HepG2 (cell line): ENCODE measurements around the gene FAM13B. TPM values are rescaled to one million over a fixed set of nuclear protein-coding genes. Genes with fewer than 3 reads are reported as not detected.

Experiments
- ATAC-seq: fragments of 200-7000 bp; cut with Tn5 transposase; 3 replicates; pipeline ENCODE4 v1.9.1; 2020; ENCODE audit warnings: mild to moderate bottlenecking, moderate library complexity
- BruUV-seq: library from RNA; stranded (reverse); fragments of 400-500 nt; replicated peaks from 2 replicates; lab custom pipeline; 2021; lab: Mats Ljungman, UMichigan
- CTCF ChIA-PET: fragments of 300-600 bp; formaldehyde crosslinking; extraction: SDS; loops from one replicate; lab custom pipeline; 2021; ENCODE audit warnings: low total read pairs, inconsistent platforms, low intra/inter-chr PET ratio; lab: Yijun Ruan, JAX
- POLR2A ChIA-PET: fragments of 350-600 bp; sonication (Branson Sonifier 250); formaldehyde crosslinking; loops from one replicate; lab custom pipeline; 2020; ENCODE audit warnings: antibody characterized with exemption, inconsistent platforms; lab: Yijun Ruan, JAX
- DNase-seq: peaks from one replicate; pipeline ENCODE4 v3.0.0-alpha.2; 2015; ENCODE audit warnings: low spot score
- FAIRE-seq: peaks from 3 replicates; lab custom pipeline; 2011; peaks lifted over from hg19 to GRCh38; lab: Jason Lieb, UNC
- H2AFZ ChIP-seq: one replicate; pipeline ENCODE4 v1.6.1; 2011; ENCODE audit warnings: low read length, inconsistent platforms
- H3K27ac ChIP-seq: fragments of 300-600 bp; 3 replicates; pipeline ENCODE4 v1.8.0; 2011; ENCODE audit warnings: mixed run types, mild to moderate bottlenecking, mixed read lengths, low read length, inconsistent platforms; ENCODE audit not compliant: insufficient read depth; ENCODE audit errors: extremely low read length
- H3K27me3 ChIP-seq, 2 experiments: fragments of 200-600 bp in 1 of 2; 2 replicates in 1 of 2; 3 replicates in 1 of 2; pipeline versions ENCODE4 v1.6.0 to v1.8.0; 2011; ENCODE audit warnings: low read length in 2 of 2, mild to moderate bottlenecking in 2 of 2, moderate library complexity in 2 of 2, inconsistent platforms in 1 of 2; ENCODE audit not compliant: insufficient read depth in 2 of 2, control insufficient read depth in 1 of 2
- H3K36me3 ChIP-seq, 2 experiments: fragments of 200-600 bp in 1 of 2; replicated peaks in 1 of 2; 2 replicates in 1 of 2; 3 replicates in 1 of 2; pipeline versions ENCODE4 v1.5.1 to v1.8.0; 2011; ENCODE audit warnings: low read length in 2 of 2, inconsistent platforms in 1 of 2; ENCODE audit not compliant: insufficient read depth in 2 of 2, control insufficient read depth in 1 of 2
- H3K4me1 ChIP-seq: 2 replicates; pipeline ENCODE4 v1.5.1; 2012; ENCODE audit warnings: low read length, inconsistent platforms; ENCODE audit not compliant: insufficient read depth
- H3K4me2 ChIP-seq: 2 replicates; pipeline ENCODE4 v1.6.0; 2011; ENCODE audit warnings: low read depth, low read length, inconsistent platforms
- H3K4me3 ChIP-seq, 3 experiments: fragments of 200-600 bp in 1 of 3; sonication (generic), shearing (Covaris generic) in 1 of 3; replicated peaks in 1 of 3; 2 replicates each; pipeline ENCODE4 v1.5.1; 2011 to 2016; ENCODE audit warnings: low read length in 3 of 3, inconsistent platforms in 2 of 3, low read depth in 2 of 3, mild to moderate bottlenecking in 2 of 3, control low read depth in 1 of 3, mixed read lengths in 1 of 3; ENCODE audit not compliant: insufficient read depth in 1 of 3
- H3K79me2 ChIP-seq: one replicate; pipeline ENCODE4 v1.6.1; 2011; ENCODE audit warnings: low read length, inconsistent platforms; ENCODE audit not compliant: insufficient read depth
- H3K9ac ChIP-seq: 2 replicates; pipeline ENCODE4 v1.6.0; 2011; ENCODE audit warnings: mild to moderate bottlenecking, low read depth, low read length, inconsistent platforms; ENCODE audit not compliant: insufficient read depth
- H3K9me3 ChIP-seq: 2 replicates; pipeline ENCODE4 v1.5.1; 2012; ENCODE audit warnings: mild to moderate bottlenecking, low read length
- H4K20me1 ChIP-seq: 2 replicates; pipeline ENCODE4 v1.6.0; 2011; ENCODE audit warnings: inconsistent platforms, mild to moderate bottlenecking, low read length, moderate library complexity; ENCODE audit not compliant: insufficient read depth
- CSRNP2 ChIP-seq: sonication (generic); formaldehyde crosslinking; conservative IDR thresholded peaks from 2 replicates; pipeline ENCODE4 v1.8.0; 2022; ENCODE audit warnings: low read depth, missing genetic modification reagents
- DPF2 ChIP-seq: sonication (generic); formaldehyde crosslinking; IDR thresholded peaks from 2 replicates; pipeline ENCODE4 v1.4.0; 2020; ENCODE audit warnings: mild to moderate bottlenecking, low read depth, missing genetic modification reagents, borderline replicate concordance
- ISX ChIP-seq: sonication (generic); formaldehyde crosslinking; conservative IDR thresholded peaks from 2 replicates; pipeline ENCODE4 v1.5.0; 2020; ENCODE audit warnings: missing genetic modification reagents
- SIX4 ChIP-seq: sonication (generic); formaldehyde crosslinking; IDR thresholded peaks from 2 replicates; pipeline ENCODE4 v1.4.0; 2020; ENCODE audit warnings: missing genetic modification reagents
- ZNF629 ChIP-seq: sonication (generic); formaldehyde crosslinking; conservative IDR thresholded peaks from 2 replicates; pipeline ENCODE4 v1.5.0; 2020; ENCODE audit warnings: missing genetic modification reagents
- WGBS: methylation state at CpG from one replicate; pipeline ENCODE4 v1.1.6; 2017; ENCODE audit warnings: low lambda C conversion rate; 5-methylcytosine and 5-hydroxymethylcytosine counted together
- in situ Hi-C: cut with HindIII; loops from 2 replicates; pipeline ENCODE4 v1.10.0; 2017; ENCODE audit warnings: low pct_unique_long_range_greater_than_20kb; ENCODE audit not compliant: extremely low pct_ligation_motif_present
- intact Hi-C: fragments of 100-400 bp; cut with micrococcal nuclease; formaldehyde crosslinking; loops from one replicate; pipeline ENCODE4 v1.10.0; 2022; ENCODE audit not compliant: unreplicated experiment
- polyA plus RNA-seq, 8 experiments: library from polyadenylated mRNA; depleted of rRNA in 3 of 8; stranded (reverse) in 7 of 8; unstranded in 1 of 8; fragments of >200 nt; fragmentation: Illumina TruSeq in 4 of 8; extraction: Trizol in 4 of 8; gene quantifications; 2 replicates each; pipeline versions ENCODE4 v1.2.1 to v1.2.3, GENCODE V29; 2011 to 2016; ENCODE audit warnings: low read depth in 4 of 8, missing spikeins in 1 of 8, mixed read lengths in 1 of 8; ENCODE audit not compliant: insufficient read depth in 1 of 8
- total RNA-seq, 5 experiments: library from RNA; depleted of rRNA; stranded (reverse); fragments of >200 nt; fragmentation: Illumina TruSeq; extraction: Trizol; gene quantifications; 2 replicates each; pipeline ENCODE4 v1.2.3, GENCODE V29; 2016; ENCODE audit warnings: low read depth in 1 of 5
- TF ChIP-seq, protein P1 (sequence below): sonication (generic); formaldehyde crosslinking; IDR thresholded peaks from 2 replicates; pipeline ENCODE4 v1.4.0; 2020; ENCODE audit warnings: missing genetic modification reagents, borderline replicate concordance

Gene FAM13B
- total and polyA plus RNA-seq, 2 of the 13 experiments (the other 11 are each of a cell fraction or from before 2014, with no cell fraction given) = 6.9 to 11.5 TPM

- in situ Hi-C loops (no loop called here), intact Hi-C loops (no loop called here)
- WGBS = 85% methylated on average over 56 of the region's 59 CpGs
- Histone ChIP-seq H2AFZ (no peak within 1 kb of the TSS), H3K4me3 (no peak within 1 kb of the TSS), H3K4me2 (peak within 1 kb of the TSS; percentile 43), H3K4me1 (peaks cover 21% of the 10 kb centered on the region), H3K9me3 (no peaks in the 10 kb centered on the region), H4K20me1 (no peaks in the 10 kb centered on the region), H3K9ac (no peak within 1 kb of the TSS), H3K79me2 (no peaks in the 10 kb centered on the region), H3K27ac (no peak within 1 kb of the TSS), H3K27me3 (0 out of 5 replicates have a peak, but pooled peaks cover 0 to 3% of the 10 kb centered on the region in 2 experiments), H3K36me3 (no peaks in the 10 kb centered on the region)
- BruUV-seq = no TSS peak
- ChIA-PET CTCF (no interaction called here), POLR2A (no interaction called here)
- DNase-seq = no peak
- no peak for FAIRE-seq
- TF ChIP-seq CSRNP2 (no peak), SIX4 (CRISPR knock-in tag) (no peak), ISX (no peak), DPF2 (no peak), ZNF629 (peak; percentile 69)
- TF ChIP-seq, protein P1, sequence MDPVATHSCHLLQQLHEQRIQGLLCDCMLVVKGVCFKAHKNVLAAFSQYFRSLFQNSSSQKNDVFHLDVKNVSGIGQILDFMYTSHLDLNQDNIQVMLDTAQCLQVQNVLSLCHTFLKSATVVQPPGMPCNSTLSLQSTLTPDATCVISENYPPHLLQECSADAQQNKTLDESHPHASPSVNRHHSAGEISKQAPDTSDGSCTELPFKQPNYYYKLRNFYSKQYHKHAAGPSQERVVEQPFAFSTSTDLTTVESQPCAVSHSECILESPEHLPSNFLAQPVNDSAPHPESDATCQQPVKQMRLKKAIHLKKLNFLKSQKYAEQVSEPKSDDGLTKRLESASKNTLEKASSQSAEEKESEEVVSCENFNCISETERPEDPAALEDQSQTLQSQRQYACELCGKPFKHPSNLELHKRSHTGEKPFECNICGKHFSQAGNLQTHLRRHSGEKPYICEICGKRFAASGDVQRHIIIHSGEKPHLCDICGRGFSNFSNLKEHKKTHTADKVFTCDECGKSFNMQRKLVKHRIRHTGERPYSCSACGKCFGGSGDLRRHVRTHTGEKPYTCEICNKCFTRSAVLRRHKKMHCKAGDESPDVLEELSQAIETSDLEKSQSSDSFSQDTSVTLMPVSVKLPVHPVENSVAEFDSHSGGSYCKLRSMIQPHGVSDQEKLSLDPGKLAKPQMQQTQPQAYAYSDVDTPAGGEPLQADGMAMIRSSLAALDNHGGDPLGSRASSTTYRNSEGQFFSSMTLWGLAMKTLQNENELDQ (CRISPR knock-in tag) = no peak
- no peak for ATAC-seq
Measured at GRCh38 chr5:137888863-137889759, 143.8 kb downstream of the FAM13B start, which contains the start of gene PKD2L2. TSS of gene PKD2L2 (plus strand) at chr5:137889457. CDS start at chr5:137889492, 35 bp downstream.
